ENCODE measurements around the gene SLC46A2.

DNA sequence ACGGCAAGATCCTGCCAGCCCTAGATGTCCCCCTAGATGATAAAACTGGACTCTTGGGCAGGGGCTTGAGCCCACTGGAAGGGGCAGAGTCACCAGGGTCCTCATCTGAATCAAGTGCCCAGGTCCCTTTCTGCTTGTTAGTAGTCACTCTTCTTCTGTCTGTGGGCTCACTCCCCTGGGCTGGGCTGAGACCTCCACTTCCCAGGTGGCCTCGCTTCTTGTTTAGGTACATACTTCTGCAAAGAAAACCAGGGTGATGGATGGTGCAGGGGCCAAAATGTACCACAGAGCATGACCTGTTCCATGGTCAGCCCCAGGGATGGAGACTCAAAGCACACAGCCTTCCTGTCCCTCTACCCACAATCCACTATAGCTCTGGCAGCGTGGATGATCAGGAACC, 845 bp upstream of the SLC46A2 start:
- TF ChIP-seq, protein P1, sequence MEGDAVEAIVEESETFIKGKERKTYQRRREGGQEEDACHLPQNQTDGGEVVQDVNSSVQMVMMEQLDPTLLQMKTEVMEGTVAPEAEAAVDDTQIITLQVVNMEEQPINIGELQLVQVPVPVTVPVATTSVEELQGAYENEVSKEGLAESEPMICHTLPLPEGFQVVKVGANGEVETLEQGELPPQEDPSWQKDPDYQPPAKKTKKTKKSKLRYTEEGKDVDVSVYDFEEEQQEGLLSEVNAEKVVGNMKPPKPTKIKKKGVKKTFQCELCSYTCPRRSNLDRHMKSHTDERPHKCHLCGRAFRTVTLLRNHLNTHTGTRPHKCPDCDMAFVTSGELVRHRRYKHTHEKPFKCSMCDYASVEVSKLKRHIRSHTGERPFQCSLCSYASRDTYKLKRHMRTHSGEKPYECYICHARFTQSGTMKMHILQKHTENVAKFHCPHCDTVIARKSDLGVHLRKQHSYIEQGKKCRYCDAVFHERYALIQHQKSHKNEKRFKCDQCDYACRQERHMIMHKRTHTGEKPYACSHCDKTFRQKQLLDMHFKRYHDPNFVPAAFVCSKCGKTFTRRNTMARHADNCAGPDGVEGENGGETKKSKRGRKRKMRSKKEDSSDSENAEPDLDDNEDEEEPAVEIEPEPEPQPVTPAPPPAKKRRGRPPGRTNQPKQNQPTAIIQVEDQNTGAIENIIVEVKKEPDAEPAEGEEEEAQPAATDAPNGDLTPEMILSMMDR (IDR thresholded peaks at IDR 0.05), result no peak
- TF ChIP-seq POLR2A (IDR thresholded peaks at IDR 0.05), result no peak
